Neural progenitor cell (in vitro differentiated cells): ENCODE results near the gene PLCG2.

Experiments
- EZH2 ChIP-seq: fragments of 200-600 bp; sonication (generic); IDR thresholded peaks from 2 replicates; pipeline ENCODE4 v1.6.1; 2017; ENCODE audit warnings: antibody characterized with exemption, mild to moderate bottlenecking, moderate library complexity
- EZH2phosphoT487 ChIP-seq: fragments of 200-600 bp; sonication (generic); IDR thresholded peaks from 2 replicates; pipeline ENCODE4 v1.6.1; 2017; ENCODE audit warnings: antibody characterized with exemption
- TF ChIP-seq, protein P1 (sequence below): fragments of 200-600 bp; sonication (generic); IDR thresholded peaks from 2 replicates; pipeline ENCODE4 v1.5.1; 2017; ENCODE audit warnings: antibody characterized with exemption, mild to moderate bottlenecking

DNA sequence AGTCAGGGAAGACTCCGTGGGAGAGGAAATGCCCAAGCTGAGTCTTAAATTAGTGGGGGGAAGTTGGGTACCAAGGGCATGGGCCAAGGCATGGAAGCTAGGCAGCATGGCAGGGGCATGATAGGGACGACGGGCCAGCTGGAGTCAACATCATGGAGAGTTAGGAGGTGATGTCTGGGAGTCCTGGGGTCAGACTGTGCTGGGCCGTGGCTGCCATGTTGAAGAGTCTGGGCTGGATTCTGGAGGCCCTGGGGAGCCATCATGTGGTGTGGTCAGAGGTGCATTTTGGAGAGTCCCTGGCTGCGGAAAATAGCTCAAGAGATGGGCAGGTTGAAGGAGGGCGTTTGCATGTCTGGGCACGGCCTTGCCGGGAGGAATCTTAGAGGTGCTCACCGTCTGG lies 146.9 kb downstream of the PLCG2 start:
- TF ChIP-seq EZH2, result no peak
- TF ChIP-seq, protein P1, sequence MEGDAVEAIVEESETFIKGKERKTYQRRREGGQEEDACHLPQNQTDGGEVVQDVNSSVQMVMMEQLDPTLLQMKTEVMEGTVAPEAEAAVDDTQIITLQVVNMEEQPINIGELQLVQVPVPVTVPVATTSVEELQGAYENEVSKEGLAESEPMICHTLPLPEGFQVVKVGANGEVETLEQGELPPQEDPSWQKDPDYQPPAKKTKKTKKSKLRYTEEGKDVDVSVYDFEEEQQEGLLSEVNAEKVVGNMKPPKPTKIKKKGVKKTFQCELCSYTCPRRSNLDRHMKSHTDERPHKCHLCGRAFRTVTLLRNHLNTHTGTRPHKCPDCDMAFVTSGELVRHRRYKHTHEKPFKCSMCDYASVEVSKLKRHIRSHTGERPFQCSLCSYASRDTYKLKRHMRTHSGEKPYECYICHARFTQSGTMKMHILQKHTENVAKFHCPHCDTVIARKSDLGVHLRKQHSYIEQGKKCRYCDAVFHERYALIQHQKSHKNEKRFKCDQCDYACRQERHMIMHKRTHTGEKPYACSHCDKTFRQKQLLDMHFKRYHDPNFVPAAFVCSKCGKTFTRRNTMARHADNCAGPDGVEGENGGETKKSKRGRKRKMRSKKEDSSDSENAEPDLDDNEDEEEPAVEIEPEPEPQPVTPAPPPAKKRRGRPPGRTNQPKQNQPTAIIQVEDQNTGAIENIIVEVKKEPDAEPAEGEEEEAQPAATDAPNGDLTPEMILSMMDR, result no peak
- no peak for TF ChIP-seq EZH2phosphoT487
